NCI-H2107 (cell line): ENCODE measurements around the gene CACNA1F.

Source experiments
- DNase-seq: peaks from one replicate; lab custom pipeline; 2025; lab: John Stamatoyannopoulos, UW

The CACNA1F gene

GRCh38 chrX:49233176-49233575 is at the start of gene CACNA1F:
TSS of gene CACNA1F (minus strand) at chrX:49233340. CDS start at chrX:49233309, 31 bp downstream.
- DNase-seq, result no peak

- no peak for DNase-seq
Measured at GRCh38 chrX:49282647-49283011, 49.5 kb upstream of the CACNA1F start.

- DNase-seq, result no peak
Measured at GRCh38 chrX:49278081-49278480, 44.9 kb upstream of the CACNA1F start.

- no peak for DNase-seq
Measured at GRCh38 chrX:49277535-49277830, 44.3 kb upstream of the CACNA1F start.

GRCh38 chrX:49276671-49277534 is 43.8 kb upstream of the CACNA1F start:
- no peak for DNase-seq

- no peak for DNase-seq
Measured at GRCh38 chrX:49276207-49276606, 43.1 kb upstream of the CACNA1F start.

GRCh38 chrX:49273181-49273727 is 40.1 kb upstream of the CACNA1F start:
- no peak for DNase-seq

- no peak for DNase-seq
Measured at GRCh38 chrX:49272421-49272820, 39.3 kb upstream of the CACNA1F start.

GRCh38 chrX:49271341-49271740 is 38.2 kb upstream of the CACNA1F start:
- no peak for DNase-seq

GRCh38 chrX:49270249-49270921 is 37.2 kb upstream of the CACNA1F start:
- DNase-seq, result no peak

GRCh38 chrX:49269767-49270248 is 36.7 kb upstream of the CACNA1F start, which contains the start of gene PPP1R3F:
TSS of gene PPP1R3F (plus strand) at chrX:49269793. CDS start at chrX:49269870, 77 bp downstream.
- DNase-seq, result no peak

- peak; percentile 97 for DNase-seq
Measured at GRCh38 chrX:49269010-49269766, 36.0 kb upstream of the CACNA1F start.

- no peak for DNase-seq
Measured at GRCh38 chrX:49268702-49269009, 35.5 kb upstream of the CACNA1F start.

- no peak for DNase-seq
Measured at GRCh38 chrX:49266523-49267445, 33.6 kb upstream of the CACNA1F start.

GRCh38 chrX:49264460-49264859 is 31.3 kb upstream of the CACNA1F start, which contains the start of gene FOXP3:
TSS of gene FOXP3 (minus strand) at chrX:49264710. CDS start at chrX:49258505, 6,205 bp downstream.
- no peak for DNase-seq

- DNase-seq, result no peak
Measured at GRCh38 chrX:49263631-49264030, 30.5 kb upstream of the CACNA1F start.

GRCh38 chrX:49262603-49263002 is 29.5 kb upstream of the CACNA1F start:
- DNase-seq, result no peak

GRCh38 chrX:49260221-49260985 is 27.3 kb upstream of the CACNA1F start:
- DNase-seq, result no peak

- DNase-seq, result no peak
Measured at GRCh38 chrX:49258749-49259124, 25.6 kb upstream of the CACNA1F start.
